OCI-LY7 (cell line): ENCODE measurements around the gene HSD17B1.

Experiments
- CTCF ChIP-seq: fragments of 200-600 bp; sonication (generic); conservative IDR thresholded peaks from 2 replicates; pipeline ENCODE4 v1.5.1; 2014; ENCODE audit warnings: mild to moderate bottlenecking, antibody characterized with exemption, low read length, moderate library complexity, mixed read lengths
- EZH2phosphoT487 ChIP-seq: fragments of 200-600 bp; sonication (generic); IDR thresholded peaks from 2 replicates; pipeline ENCODE4 v1.6.1; 2018; ENCODE audit warnings: low read depth, borderline replicate concordance, mild to moderate bottlenecking, mixed run types, antibody characterized with exemption, low read length, moderate library complexity, mixed read lengths

GRCh38 chr17:42578282-42578869, 25.7 kb downstream of the HSD17B1 start:
- TF ChIP-seq CTCF = peak; percentile 92
- no peak for TF ChIP-seq EZH2phosphoT487
